ENCODE data around the gene SMAP2. TPM values are rescaled to one million over a fixed set of nuclear protein-coding genes. Genes with fewer than 3 reads are reported as not detected.
"Not testable (repeated sequence)": the region's sequence is repeated elsewhere in the genome, so short reads cannot be mapped to it uniquely, and the experiment has no call there.

Gene SMAP2
- polyA plus RNA-seq (ENCODE audit: insufficient read length in 12 of 12) = 10 to 100 TPM in 11 of 12 donors, not detected in 1; 13.7 to 33.5 (median 18.4) TPM
- long read RNA-seq, donor 1, partial matches to known transcripts = 14 of 15 reads
- long read RNA-seq, donor 1, other reads (novel, unspliced or antisense) = 0 of 15 reads
- long read RNA-seq, donor 2, partial matches to known transcripts = 8 of 9 reads
- long read RNA-seq, donor 2, other reads (novel, unspliced or antisense) = 0 of 9 reads
- long read RNA-seq, donor 3, partial matches to known transcripts = 0 of 1 reads
- long read RNA-seq, donor 3, other reads (novel, unspliced or antisense) = 0 of 1 reads
- long read RNA-seq, donor 4, partial matches to known transcripts = 0 of 1 reads
- long read RNA-seq, donor 4, other reads (novel, unspliced or antisense) = 0 of 1 reads
- long read RNA-seq, donor 5, partial matches to known transcripts = 5 of 9 reads
- long read RNA-seq, donor 5, other reads (novel, unspliced or antisense) = 0 of 9 reads
- long read RNA-seq, donor 6, partial matches to known transcripts = 0 of 1 reads
- long read RNA-seq, donor 6, other reads (novel, unspliced or antisense) = 0 of 1 reads
- long read RNA-seq, donor 7 = 0 reads
- long read RNA-seq, donor 8, partial matches to known transcripts = 5 of 9 reads
- long read RNA-seq, donor 8, other reads (novel, unspliced or antisense) = 0 of 9 reads
- long read RNA-seq, donor 9, partial matches to known transcripts = 0 of 1 reads
- long read RNA-seq, donor 9, other reads (novel, unspliced or antisense) = 0 of 1 reads
- long read RNA-seq, donor 10, partial matches to known transcripts = 0 of 3 reads
- long read RNA-seq, donor 10, other reads (novel, unspliced or antisense) = 0 of 3 reads
- long read RNA-seq, donor 11, partial matches to known transcripts = 0 of 1 reads
- long read RNA-seq, donor 11, other reads (novel, unspliced or antisense) = 0 of 1 reads

DNA sequence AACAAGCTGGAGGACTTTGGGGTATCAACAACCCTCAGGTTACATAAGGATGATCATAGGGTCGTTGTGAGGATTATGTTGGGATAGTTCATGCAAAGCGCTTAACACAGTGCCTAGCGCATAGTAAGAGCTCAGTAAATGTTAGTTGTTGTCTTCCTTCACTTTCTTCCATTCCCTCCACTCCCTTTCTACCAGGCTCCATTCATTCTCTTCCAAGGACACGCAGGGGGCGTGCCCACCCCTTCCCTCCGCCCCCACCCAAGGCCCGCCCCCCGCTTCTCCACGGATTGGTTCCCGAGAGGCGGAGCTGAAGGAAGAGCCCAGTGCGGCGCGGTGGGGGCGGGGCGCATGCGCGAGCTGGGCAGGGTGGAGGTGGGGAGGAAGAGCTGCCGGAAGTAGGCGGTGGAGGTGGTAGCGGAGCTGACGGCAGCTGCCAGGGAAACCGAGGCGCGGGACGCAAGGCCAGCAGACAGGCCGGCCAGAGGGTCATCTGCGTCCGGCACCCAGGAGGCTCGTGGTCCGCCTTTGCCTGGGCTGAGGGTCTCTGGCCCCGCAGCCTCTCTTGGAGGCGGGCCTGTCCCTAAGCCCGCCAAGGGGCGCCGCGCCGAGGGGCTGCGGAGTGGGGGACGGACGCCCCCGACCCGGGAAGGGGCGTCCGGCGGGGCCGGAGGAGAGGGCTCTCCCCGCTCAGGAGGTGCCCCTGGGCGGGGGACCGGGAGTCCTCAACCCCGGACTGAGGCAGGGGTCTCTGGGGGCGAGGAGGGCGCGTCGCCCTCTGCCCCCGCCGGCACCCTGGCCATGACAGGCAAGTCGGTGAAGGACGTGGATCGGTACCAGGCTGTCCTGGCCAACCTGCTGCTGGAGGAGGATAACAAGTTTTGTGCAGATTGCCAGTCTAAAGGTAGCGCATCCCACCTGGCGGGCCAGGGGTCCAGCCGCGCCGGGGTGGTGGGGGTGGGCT, at the start of gene SMAP2:
Gene SMAP2 (plus strand): TSS at position 405 of the 961 bp plus-strand sequence. CDS start 394 bp downstream, at position 799.
- peak; percentile 95 for DNase-seq

DNA sequence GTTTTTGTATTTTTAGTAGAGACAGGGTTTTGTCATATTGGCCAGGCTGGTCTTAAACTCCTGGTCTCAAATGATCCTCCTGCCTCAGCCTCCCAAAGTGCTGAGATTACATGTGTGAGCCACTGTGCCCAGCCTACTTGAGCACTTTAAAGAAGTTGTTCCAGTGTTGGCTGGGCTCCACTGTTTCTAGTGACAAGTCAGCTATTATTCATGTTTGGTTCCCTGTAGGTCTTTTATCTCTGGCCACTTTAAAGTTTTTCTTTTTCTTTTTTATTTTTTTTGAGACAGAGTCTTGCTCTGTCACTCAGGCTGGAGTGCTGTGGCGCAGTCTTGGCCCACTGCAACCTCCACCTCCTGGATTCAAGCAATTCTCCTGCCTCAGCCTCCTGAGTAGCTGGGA, 42.1 kb upstream of the SMAP2 start:
- DNase-seq = not testable (repeated sequence)

DNA sequence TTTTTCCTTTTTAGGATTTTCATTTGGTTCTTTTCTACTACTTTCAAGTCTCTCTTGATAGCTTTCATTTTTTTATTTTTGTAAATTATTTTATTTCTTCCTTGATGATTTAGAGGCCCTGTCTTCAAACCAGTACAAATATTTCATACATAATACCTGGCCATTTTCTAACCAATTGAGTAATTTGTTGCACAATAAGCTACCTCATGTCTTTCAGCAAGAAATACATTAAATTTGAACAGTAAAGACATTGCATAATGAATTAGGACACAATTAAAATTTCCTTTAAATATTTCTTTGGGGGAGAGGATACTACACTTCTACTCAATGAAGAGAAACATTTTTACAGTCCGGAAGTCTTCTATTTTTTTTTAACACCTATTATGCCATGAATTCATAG, 40.8 kb upstream of the SMAP2 start:
- no peak for DNase-seq

DNA sequence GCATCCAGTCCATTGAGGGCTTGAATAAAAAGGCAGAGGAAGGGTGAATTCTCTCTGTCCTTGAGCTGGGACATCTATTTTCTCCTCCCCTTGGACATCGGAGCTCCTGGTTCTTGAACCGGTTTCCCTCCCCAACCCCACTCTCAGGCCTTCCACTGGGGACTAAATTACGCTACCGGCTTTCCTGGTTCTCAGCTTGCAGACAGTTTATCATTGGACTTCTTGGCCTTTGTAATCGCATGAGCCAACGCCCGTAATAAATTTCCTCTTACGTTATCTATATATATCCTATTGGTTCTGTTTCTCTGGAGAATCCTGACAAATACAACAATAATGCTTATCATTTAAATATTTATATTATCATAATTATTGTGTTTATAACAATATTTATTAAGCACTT, 36.1 kb upstream of the SMAP2 start:
- no peak for DNase-seq

DNA sequence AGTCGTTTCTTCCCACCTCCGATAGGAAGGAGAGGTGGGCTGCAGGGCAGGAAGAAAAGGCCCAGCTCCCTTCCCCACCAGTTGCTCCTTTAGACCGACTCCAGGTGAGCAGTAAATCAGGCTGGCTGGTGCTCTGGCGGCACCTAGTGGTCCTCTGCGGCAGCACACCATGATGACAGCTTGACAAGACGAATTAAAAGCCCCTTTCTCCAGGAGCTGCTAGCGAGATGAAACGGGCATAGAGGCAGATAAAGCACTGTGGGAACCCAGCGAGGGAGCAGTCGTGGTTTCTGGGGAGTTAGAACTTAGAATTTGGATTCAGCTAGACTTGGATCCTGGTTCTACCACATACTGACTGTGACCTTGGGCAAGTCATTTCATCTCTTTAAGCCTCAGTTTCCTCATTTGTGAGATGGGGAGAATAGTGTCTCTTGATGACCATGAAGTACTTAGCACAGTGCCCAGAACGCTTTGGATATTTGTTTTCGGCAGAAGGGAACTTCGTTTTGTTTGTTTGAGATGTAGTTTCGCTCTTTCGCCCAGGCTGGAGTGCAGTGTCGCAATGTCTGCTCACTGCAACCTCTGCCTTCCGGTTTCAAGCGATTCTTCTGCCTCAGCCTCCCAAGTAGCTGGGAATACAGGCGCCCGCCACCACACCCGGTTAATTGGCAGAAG, 34.6 kb upstream of the SMAP2 start:
- peak; percentile 71 for DNase-seq

DNA sequence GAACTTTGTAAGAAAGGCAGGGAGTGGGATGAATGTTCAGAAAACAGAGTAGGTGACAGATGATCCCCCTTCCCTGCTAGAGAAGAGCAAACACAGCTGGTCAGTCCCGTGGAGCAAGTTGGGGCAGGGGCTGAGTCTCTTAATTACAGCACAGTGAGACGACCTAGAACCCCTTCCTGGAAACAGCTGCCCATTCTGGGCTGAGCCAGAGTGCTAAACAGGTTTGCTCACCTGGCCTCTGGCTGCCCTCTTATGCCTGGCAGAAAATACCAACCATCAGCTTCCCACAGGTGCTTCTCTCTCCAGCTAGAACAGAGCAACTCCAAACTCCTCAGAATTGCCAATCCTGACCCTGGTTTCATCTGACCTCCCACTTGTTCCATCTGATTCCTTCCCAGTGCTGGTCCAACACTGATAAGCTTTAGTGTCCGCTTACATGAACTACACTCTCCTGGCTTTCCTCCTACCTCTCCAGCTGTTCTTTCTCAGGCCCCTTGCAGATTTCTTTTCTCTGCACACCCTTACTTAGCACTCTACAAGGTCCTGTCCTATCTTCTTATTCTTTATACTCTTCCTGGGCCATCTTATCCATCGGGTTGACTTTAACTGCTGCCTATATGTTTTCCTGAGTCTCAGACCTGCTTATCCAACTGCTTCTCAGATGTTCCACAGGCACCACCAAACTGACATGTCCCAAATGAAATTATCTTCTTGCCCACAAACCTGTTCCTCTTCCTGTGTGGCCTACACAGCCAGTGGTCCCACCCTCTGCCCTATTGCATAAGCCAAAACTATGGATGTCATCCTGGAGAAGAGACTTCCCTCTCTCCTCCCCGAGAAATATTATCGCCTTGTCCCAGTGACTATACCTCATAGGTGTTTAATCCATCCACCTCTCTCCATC, 33.9 kb upstream of the SMAP2 start:
- DNase-seq = no peak

DNA sequence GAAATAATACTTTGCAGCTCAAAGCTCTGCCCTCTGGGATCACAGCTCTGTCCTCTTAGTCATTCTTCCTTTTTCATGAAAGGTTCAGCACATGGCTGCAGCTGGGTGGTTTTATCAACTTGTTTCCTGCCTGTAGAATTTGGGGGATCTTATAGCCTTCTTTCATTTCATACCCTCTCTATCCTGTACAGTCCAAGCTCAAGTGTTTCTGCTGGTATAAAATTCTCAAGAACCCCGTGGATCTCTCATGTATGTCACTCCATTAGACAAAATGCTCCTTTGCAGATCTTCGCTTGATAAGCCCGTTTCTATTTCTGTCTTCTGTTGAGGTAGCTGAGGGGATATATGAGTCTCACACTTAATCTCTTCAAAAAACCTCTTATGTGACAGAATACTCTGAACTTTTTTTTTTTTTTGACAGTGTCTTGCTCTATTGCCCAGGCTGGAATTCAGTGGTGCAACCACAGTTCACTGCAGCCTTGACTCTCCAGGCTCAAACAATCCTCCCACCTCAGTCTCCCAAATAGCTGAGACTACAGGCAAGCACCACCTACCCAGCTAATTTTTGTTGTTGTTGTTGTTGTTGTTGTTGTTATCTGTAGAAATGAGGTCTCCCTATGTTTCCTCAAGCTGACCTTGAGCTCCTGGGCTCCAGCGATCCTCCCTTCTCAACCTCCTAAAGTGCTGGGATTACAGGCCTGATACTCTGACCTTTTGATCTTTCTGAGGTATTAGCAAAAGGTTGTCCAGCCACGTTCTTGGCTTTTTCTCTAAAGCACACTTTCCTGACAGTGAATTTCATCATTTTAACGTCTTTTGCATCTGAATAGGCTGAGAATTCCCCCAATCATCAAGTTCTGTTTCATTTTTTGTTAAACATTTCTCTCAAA, 31.8 kb upstream of the SMAP2 start:
- DNase-seq = no peak

DNA sequence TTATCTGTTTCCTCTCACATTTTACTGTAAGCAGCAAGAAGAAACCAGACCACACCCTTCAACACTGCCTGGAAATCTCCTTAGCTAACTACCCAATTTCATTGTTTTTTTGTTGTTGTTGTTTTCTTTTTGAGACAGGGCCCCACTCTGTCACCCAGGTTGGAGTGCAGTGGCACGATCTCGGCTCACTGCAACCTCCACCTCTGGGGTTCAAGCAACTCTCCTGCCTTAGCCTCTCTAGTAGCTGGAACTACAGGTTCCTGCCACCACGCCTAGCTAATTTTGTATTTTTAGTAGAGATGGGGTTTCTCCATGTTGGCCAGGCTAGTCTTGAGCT, 31.2 kb upstream of the SMAP2 start:
- not testable (repeated sequence) for DNase-seq

DNA sequence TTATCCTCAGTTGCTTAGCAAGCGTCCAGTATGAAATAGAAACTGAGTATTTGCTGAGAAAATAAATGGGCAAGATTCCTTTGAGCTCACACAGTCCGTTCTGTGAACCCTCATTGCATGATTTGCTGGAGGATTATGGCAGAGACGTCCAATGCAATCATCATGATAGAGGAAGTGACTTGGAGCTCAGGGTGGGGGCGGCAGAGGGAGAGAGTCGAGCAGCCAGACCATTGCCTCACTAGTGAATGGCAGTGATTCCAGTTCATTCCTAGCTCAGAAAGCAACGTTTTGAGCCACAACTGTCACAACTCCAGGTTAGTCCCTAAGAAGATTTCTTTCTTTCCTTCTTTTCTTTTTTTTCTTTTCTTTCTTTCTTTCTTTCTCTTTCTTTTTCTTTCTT, 28.9 kb upstream of the SMAP2 start:
- peak; percentile 12 for DNase-seq

DNA sequence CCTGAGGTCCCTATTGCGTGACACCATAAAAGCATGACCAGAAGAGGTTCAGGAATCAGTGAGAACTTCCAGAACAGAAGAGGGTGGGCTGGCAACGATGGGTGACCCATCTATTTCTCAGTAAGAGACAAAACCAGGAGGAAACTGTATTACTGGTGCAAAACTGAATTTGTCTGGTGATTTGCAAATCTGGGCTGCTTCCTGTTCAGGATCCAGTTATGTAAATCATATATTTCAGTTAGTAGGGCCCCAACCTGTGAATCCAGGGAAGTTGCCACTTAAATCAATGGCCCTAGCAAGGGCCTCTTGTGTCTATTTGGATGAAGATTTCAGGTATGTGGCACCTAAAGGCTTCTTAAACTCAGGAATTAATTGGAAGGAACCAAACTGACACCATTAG, 23.1 kb upstream of the SMAP2 start:
- DNase-seq = no peak

DNA sequence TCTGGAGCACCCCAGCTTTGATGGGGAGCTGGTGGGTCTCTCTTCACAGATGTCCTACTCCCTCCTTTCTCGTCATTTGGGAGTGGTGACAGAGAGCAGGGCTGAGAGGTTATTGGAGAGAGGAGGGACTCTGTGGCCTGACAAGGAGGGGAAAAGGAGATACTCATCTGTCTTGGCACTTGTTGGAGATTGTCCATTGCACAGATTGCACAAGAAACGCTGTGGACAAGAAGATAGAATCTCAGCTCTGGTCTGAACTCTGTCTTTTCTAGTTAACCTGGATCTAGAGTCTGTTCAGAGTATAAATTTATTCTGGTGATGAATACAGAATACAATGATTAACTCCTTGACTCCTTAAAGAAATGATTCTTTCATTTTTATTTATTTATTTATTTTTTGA, 22.4 kb upstream of the SMAP2 start:
- DNase-seq = no peak

DNA sequence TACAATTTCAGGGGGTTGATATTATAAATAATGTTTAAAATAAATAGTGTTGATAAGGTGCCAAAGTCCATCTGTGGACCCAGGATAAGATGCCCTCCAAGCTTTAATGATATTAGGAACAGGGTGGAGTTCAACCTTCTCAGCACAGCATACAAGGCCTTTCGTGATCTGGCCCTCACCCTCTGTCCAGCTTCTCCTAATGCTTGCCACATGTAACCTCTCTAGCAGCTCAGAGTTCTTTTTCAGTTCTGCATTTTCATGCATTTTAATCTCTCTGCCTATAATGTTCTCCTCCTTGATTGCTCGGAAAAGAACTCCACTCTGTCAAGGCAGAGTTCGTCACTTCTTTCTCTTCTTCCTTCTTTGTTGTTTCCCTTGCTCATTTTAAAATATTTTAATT, 21.4 kb upstream of the SMAP2 start:
- DNase-seq = no peak

DNA sequence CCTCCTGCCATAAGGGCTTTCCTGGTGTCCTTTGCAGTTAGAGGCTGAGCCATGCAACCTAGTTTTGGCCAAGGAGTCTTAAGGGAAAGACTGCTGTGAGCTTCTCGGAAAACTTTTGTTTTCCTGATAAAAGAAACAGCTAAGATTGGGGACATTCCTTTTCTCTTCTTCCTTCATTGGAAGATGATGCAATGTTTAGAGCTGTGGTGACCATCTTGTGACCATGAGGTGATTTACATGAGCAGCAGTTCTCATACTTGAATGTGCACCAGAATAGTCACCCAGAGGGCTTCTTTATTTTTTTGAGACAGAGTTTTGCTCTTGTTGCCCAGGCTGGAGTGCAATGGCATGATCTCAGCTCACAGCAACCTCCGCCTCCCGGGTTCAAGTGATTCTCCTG, 20.4 kb upstream of the SMAP2 start:
- no peak for DNase-seq

DNA sequence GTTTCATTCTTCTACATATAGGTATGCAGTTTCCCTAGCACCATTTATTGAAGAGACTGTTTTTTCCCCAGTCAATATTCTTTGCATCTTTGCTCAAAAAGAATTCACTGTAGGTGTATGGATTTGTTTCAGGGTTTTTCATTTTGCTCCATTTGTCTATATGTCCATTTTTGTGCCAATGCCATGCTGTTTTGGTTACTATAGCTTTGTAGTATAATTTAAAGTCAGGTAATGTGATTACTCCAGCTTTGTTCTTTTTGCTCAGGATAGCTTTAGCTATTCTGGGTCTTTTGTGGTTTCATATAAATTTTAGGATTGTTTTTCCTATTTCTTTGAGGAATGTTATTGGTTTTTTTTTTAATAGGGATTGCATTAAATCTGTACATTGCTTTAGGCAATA, 15.9 kb upstream of the SMAP2 start:
- DNase-seq = no peak

DNA sequence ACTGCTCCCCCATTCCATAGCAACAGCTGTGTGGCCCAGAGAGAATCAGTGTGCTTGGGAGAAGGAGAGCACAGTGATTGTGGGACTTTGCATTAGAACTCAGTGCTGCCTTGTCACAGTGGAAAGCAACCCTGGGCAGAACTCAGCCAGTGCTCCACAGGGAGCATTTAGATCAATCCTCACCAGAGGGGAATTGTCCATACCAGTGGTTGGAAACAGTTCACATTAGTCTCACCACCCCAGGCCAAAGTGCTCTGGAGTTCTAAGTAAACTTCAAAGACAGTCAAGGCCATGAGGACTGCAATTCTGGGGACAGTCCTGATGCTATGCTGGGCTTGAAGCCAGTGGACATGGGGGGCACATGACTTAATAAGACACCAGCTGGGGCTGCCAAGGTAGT, 12.9 kb upstream of the SMAP2 start:
- no peak for DNase-seq

DNA sequence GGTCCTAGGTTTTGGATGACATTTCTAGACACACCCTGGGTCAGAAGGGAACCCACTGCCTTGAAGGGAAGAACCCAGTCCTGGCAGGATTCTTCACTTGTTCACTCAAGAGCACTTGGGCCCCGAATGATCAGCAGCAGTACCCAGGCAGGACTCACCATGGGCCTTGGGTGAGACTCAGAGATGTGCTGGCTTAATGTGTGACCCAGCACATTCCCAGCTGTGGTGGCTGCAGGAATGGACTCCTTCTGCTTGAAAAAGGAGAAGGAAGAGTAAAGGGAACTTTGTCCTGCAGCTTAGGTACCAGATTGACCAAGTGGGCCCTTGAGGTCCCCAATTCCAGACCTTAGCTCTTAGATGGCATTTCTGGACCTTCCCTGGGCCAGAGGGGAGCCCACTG, 12.3 kb upstream of the SMAP2 start:
- no peak for DNase-seq

DNA sequence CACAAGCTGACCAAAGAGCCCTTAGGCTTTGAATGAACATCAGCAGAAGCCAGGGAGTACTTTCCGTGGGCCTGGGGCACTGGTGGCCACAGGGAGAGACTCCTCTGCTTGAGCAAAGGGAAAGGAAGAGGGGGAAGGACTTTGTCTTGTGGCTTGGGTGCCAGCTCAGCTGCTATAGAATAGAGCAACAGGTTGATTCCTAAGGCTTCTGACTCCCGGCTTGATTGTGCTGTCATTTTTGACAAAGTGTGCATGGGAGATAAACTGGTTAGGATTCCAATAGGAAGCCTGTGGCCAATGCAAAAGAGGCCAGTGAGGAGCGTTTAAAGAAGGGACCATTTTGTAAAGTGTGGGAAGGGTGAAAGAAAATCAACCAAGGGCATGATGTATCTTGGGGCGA, 11.9 kb upstream of the SMAP2 start:
- DNase-seq = no peak

DNA sequence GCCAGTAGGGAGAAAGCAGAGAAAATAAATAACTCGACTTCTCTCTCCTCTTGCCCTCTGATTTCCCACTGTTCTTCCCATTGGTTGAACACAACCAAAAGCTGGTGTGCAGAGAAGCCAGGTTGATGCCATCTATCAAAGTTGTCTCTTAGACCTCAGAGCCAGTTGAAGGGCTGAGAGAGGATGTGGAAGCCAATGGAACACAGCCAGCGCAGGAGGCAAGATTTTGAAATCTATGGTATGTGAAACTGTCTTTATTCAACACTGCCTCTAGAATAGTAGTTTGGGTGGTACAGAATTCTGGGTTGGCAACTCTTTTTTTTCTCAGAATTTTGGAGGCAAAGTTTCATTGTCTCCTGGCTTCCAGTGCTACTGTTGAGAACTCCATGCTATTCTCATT, 11.3 kb upstream of the SMAP2 start:
- no peak for DNase-seq

DNA sequence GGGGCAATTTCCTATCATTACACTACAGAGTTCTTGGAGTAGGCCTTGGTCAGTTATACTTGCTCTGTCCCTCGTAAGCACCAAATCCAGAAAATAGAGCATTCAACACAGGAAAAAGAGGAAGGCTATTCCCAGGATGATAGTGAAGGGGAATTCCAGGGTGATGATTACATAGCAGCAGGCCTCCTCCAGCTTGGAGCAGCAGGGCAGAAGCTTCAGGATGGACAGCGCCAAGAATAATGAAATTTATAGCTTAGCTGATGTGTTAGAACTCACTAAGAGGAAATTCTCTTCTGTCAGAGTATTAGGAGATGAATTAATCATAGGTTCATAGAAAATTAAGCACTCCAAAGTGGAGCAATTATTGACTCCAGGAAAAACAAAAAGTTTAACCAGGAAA, 10.8 kb upstream of the SMAP2 start:
- DNase-seq = no peak
